HEK293 (cell line): Measurements from ENCODE around the gene CEP70.
"Not testable (repeated sequence)": the region's sequence is repeated elsewhere in the genome, so short reads cannot be mapped to it uniquely, and the experiment has no call there.

ENCODE experiments used
- CTCF ChIA-PET: fragments of 350-600 bp; formaldehyde crosslinking; extraction: SDS; loops from one replicate; lab custom pipeline; 2021; ENCODE audit warnings: antibody characterized with exemption; lab: Yijun Ruan, JAX
- POLR2A ChIA-PET: fragments of 300-600 bp; formaldehyde crosslinking; extraction: SDS; loops from one replicate; lab custom pipeline; 2020; ENCODE audit warnings: antibody characterized with exemption, inconsistent platforms; lab: Yijun Ruan, JAX
- H3K27ac ChIP-seq: fragments of 200-500 bp; sonication (Bioruptor generic); 2 replicates; pipeline ENCODE4 v1.5.1; 2014; ENCODE audit warnings: low read depth, low read length, control low read depth, inconsistent platforms; ENCODE audit errors: extremely low read depth
- H3K36me3 ChIP-seq, 2 experiments: fragments of 200-500 bp in 1 of 2; sonication (Bioruptor generic) in 1 of 2; 1 replicate in 1 of 2; 2 replicates in 1 of 2; pipeline ENCODE4 v1.5.1; 2014 to 2017; ENCODE audit warnings: inconsistent platforms in 2 of 2, low read length in 2 of 2; ENCODE audit not compliant: control insufficient read depth in 2 of 2, insufficient read depth in 1 of 2
- H3K4me1 ChIP-seq: fragments of 200-500 bp; sonication (Bioruptor generic); 2 replicates; pipeline ENCODE4 v1.5.1; 2014; ENCODE audit warnings: mild to moderate bottlenecking, low read length, inconsistent platforms; ENCODE audit not compliant: control insufficient read depth, insufficient read depth
- H3K4me3 ChIP-seq: 2 replicates; pipeline ENCODE4 v1.5.1; 2011; ENCODE audit warnings: low read depth, mild to moderate bottlenecking, control low read depth, low read length, moderate library complexity
- H3K9me3 ChIP-seq: fragments of 200-500 bp; sonication (Bioruptor generic); 2 replicates; pipeline ENCODE4 v1.5.1; 2014; ENCODE audit warnings: low read depth, low read length, inconsistent platforms; ENCODE audit not compliant: control insufficient read depth, insufficient read depth
- ELK4 ChIP-seq: IDR thresholded peaks from 2 replicates; pipeline ENCODE4 v1.6.1; 2011; ENCODE audit warnings: mild to moderate bottlenecking, low read depth, low read length, borderline replicate concordance
- KLF17 ChIP-seq: fragments of 450-650 bp; formaldehyde crosslinking; IDR thresholded peaks from 2 replicates; pipeline ENCODE4 v1.5.1; 2016; ENCODE audit warnings: missing biosample characterization, missing genetic modification characterization
- PRDM10 ChIP-seq: fragments of 450-650 bp; formaldehyde crosslinking; IDR thresholded peaks from 2 replicates; pipeline ENCODE4 v1.5.1; 2016; ENCODE audit warnings: missing biosample characterization, missing genetic modification characterization
- PRDM2 ChIP-seq: fragments of 450-650 bp; formaldehyde crosslinking; IDR thresholded peaks from 2 replicates; pipeline ENCODE4 v1.5.1; 2016; ENCODE audit warnings: missing biosample characterization, missing genetic modification characterization, borderline replicate concordance
- RBAK ChIP-seq: fragments of 450-650 bp; formaldehyde crosslinking; IDR thresholded peaks from 2 replicates; pipeline ENCODE4 v1.5.1; 2016; ENCODE audit warnings: missing biosample characterization, missing genetic modification characterization
- ZFP41 ChIP-seq: fragments of 450-650 bp; formaldehyde crosslinking; IDR thresholded peaks from 2 replicates; pipeline ENCODE4 v1.5.1; 2016; ENCODE audit warnings: missing biosample characterization, missing genetic modification characterization, borderline replicate concordance
- ZNF132 ChIP-seq: fragments of 450-650 bp; formaldehyde crosslinking; IDR thresholded peaks from 2 replicates; pipeline ENCODE4 v1.5.1; 2017; ENCODE audit warnings: missing biosample characterization, missing genetic modification characterization, borderline replicate concordance
- ZNF148 ChIP-seq: fragments of 450-650 bp; formaldehyde crosslinking; IDR thresholded peaks from 2 replicates; pipeline ENCODE4 v1.5.0; 2017; ENCODE audit warnings: missing biosample characterization, missing genetic modification characterization, borderline replicate concordance
- ZNF169 ChIP-seq: fragments of 450-650 bp; formaldehyde crosslinking; IDR thresholded peaks from 2 replicates; pipeline ENCODE4 v1.5.1; 2016; ENCODE audit warnings: missing biosample characterization, missing genetic modification characterization
- ZNF324 ChIP-seq: fragments of 450-650 bp; formaldehyde crosslinking; IDR thresholded peaks from 2 replicates; pipeline ENCODE4 v1.5.1; 2016; ENCODE audit warnings: missing biosample characterization, missing genetic modification characterization
- ZNF544 ChIP-seq: fragments of 450-650 bp; formaldehyde crosslinking; IDR thresholded peaks from 2 replicates; pipeline ENCODE4 v1.5.0; 2017; ENCODE audit warnings: missing biosample characterization, missing genetic modification characterization
- ZNF585B ChIP-seq: fragments of 450-650 bp; formaldehyde crosslinking; IDR thresholded peaks from 2 replicates; pipeline ENCODE4 v1.5.1; 2016; ENCODE audit warnings: missing biosample characterization, missing genetic modification characterization
- ZNF704 ChIP-seq: fragments of 450-650 bp; formaldehyde crosslinking; IDR thresholded peaks from 2 replicates; pipeline ENCODE4 v1.5.1; 2016; ENCODE audit warnings: missing biosample characterization, missing genetic modification characterization

Gene CEP70

GRCh38 chr3:138496436-138496835 is 97.6 kb downstream of the CEP70 start:
- CTCF ChIA-PET = interaction anchor here (1.2 kb wide), 1 partner anchor 17 kb away, joined by 4 read pairs; no protein-coding TSS in a partner anchor
- Histone ChIP-seq H3K4me3 (no peak overlapping the region), H3K36me3 (peaks cover 0 to 24% of the 10 kb centered on the region in 2 experiments; a peak in 2 of 3 replicates), H3K4me1 (no peaks in the 10 kb centered on the region), H3K27ac (no peak overlapping the region), H3K9me3 (no peaks in the 10 kb centered on the region)
- POLR2A ChIA-PET = no interaction called here
- TF ChIP-seq ZNF544 (tag by site-specific recombination) (no peak), RBAK (tag by site-specific recombination) (no peak), ZFP41 (no peak), ELK4 (no peak), ZNF324 (tag by site-specific recombination) (no peak), ZNF169 (tag by site-specific recombination) (no peak), ZNF148 (tag by site-specific recombination) (no peak), ZNF585B (tag by site-specific recombination) (no peak), PRDM10 (no peak), PRDM2 (no peak), ZNF132 (tag by site-specific recombination) (no peak), KLF17 (tag by site-specific recombination) (no peak), ZNF704 (tag by site-specific recombination) (no peak)
- TF ChIP-seq, all 188 proteins: peak for 0

GRCh38 chr3:138495638-138496037 is 98.4 kb downstream of the CEP70 start:
- H3K36me3 ChIP-seq = peaks cover 0 to 24% of the 10 kb centered on the region in 2 experiments; a peak in 2 of 3 replicates
- H3K27ac ChIP-seq, POLR2A ChIA-PET, H3K4me1 ChIP-seq, H3K4me3 ChIP-seq, H3K9me3 ChIP-seq: not testable (repeated sequence)
- CTCF ChIA-PET = interaction anchor here (1.2 kb wide), 1 partner anchor 16 kb away, joined by 4 read pairs; no protein-coding TSS in a partner anchor
